ENCODE results near the gene ZNF587B. TPM values are rescaled to one million over a fixed set of nuclear protein-coding genes. Genes with fewer than 3 reads are reported as not detected.
"Not testable (repeated sequence)": the region's sequence is repeated elsewhere in the genome, so short reads cannot be mapped to it uniquely, and the experiment has no call there.

Gene ZNF587B
- total RNA-seq, 1 donor from 2014 or later = 17.9 TPM

- H3K4me1 Mint-ChIP-seq (ENCODE audit: low read depth, unreplicated experiment) = no peaks in the 10 kb centered on the region
- H3K27me3 Mint-ChIP-seq (ENCODE audit: low read depth, unreplicated experiment) = no peaks in the 10 kb centered on the region
- no peaks in the 10 kb centered on the region for H3K9me3 Mint-ChIP-seq (ENCODE audit: unreplicated experiment)
- H3K27ac Mint-ChIP-seq (ENCODE audit: unreplicated experiment) = peak overlapping the region; percentile 2
- peaks cover 25% of the 10 kb centered on the region for H3K79me2 ChIP-seq (ENCODE audit: insufficient read depth, low read length)
- no peak overlapping the region for H2AFZ ChIP-seq (ENCODE audit: low read depth, low read length)
- no peaks in the 10 kb centered on the region for H4K20me1 ChIP-seq (ENCODE audit: insufficient read depth, low read length)
- TF ChIP-seq CTCF (IDR thresholded peaks at IDR 0.05; ENCODE audit: insufficient read depth, low read depth, low read length) = no peak
- no peak for TF ChIP-seq EZH2 (IDR thresholded peaks at IDR 0.05; ENCODE audit: insufficient read depth, low read length)
- no peak overlapping the region for H3K9ac ChIP-seq (ENCODE audit: low read length)
- H3K4me2 ChIP-seq (ENCODE audit: low read length) = no peak overlapping the region
- no peak overlapping the region for H3K4me3 ChIP-seq (ENCODE audit: insufficient read depth, low read depth, low read length)
- peaks cover 14% of the 10 kb centered on the region for H3K9me3 ChIP-seq (ENCODE audit: insufficient read depth, low read depth, low read length)
- no peaks in the 10 kb centered on the region for H3K27me3 ChIP-seq (ENCODE audit: insufficient read depth, low read length)
- FAIRE-seq (no peak), DNase-seq (ENCODE audit: low read depth) (no peak)
- peak overlapping the region; percentile 4 for H3K4me3 Mint-ChIP-seq (ENCODE audit: unreplicated experiment)
- no peaks in the 10 kb centered on the region for H3K4me1 ChIP-seq (ENCODE audit: insufficient read depth, low read length)
- no peak overlapping the region for H3K27ac ChIP-seq (ENCODE audit: low read depth, low read length)
- peaks cover 8% of the 10 kb centered on the region for H3K36me3 ChIP-seq (ENCODE audit: insufficient read depth, low read length)
- peaks cover 41% of the 10 kb centered on the region for H3K36me3 Mint-ChIP-seq (ENCODE audit: low read depth, unreplicated experiment)
Observed at GRCh38 chr19:57788114-57788692, 41.9 kb upstream of the ZNF587B start.

GRCh38 chr19:57789288-57789687 is 40.8 kb upstream of the ZNF587B start:
- H3K79me2 ChIP-seq (ENCODE audit: insufficient read depth, low read length) = peaks cover 33% of the 10 kb centered on the region
- H3K36me3 Mint-ChIP-seq (ENCODE audit: low read depth, unreplicated experiment) = peaks cover 41% of the 10 kb centered on the region
- no peak overlapping the region for H3K27ac Mint-ChIP-seq (ENCODE audit: unreplicated experiment)

GRCh38 chr19:57796580-57796979 is 33.5 kb upstream of the ZNF587B start:
- not testable (repeated sequence) for H3K27ac ChIP-seq (ENCODE audit: low read depth, low read length); H3K9ac ChIP-seq (ENCODE audit: low read length); H3K27ac Mint-ChIP-seq (ENCODE audit: unreplicated experiment); H3K4me1 ChIP-seq (ENCODE audit: insufficient read depth, low read length); FAIRE-seq; H3K4me2 ChIP-seq (ENCODE audit: low read length); H3K27me3 Mint-ChIP-seq (ENCODE audit: low read depth, unreplicated experiment); H3K4me3 Mint-ChIP-seq (ENCODE audit: unreplicated experiment); H3K4me3 ChIP-seq (ENCODE audit: insufficient read depth, low read depth, low read length); H3K27me3 ChIP-seq (ENCODE audit: insufficient read depth, low read length); H3K9me3 Mint-ChIP-seq (ENCODE audit: unreplicated experiment); DNase-seq (ENCODE audit: low read depth); H3K9me3 ChIP-seq (ENCODE audit: insufficient read depth, low read depth, low read length); H3K4me1 Mint-ChIP-seq (ENCODE audit: low read depth, unreplicated experiment); H2AFZ ChIP-seq (ENCODE audit: low read depth, low read length); H4K20me1 ChIP-seq (ENCODE audit: insufficient read depth, low read length)
- Histone ChIP-seq H3K79me2 (ENCODE audit: insufficient read depth, low read length) (peaks cover 39% of the 10 kb centered on the region), H3K36me3 (ENCODE audit: insufficient read depth, low read length) (peaks cover 13% of the 10 kb centered on the region)
- peaks cover 23% of the 10 kb centered on the region for H3K36me3 Mint-ChIP-seq (ENCODE audit: low read depth, unreplicated experiment)

More at GRCh38 chr19:57789288-57789687, 40.8 kb upstream of the ZNF587B start:
- Histone ChIP-seq H3K36me3 (ENCODE audit: insufficient read depth, low read length) (peaks cover 8% of the 10 kb centered on the region), H3K27me3 (ENCODE audit: insufficient read depth, low read length) (no peaks in the 10 kb centered on the region), H4K20me1 (ENCODE audit: insufficient read depth, low read length) (no peaks in the 10 kb centered on the region), H3K27ac (ENCODE audit: low read depth, low read length) (no peak overlapping the region), H3K4me2 (ENCODE audit: low read length) (no peak overlapping the region), H3K4me3 (ENCODE audit: insufficient read depth, low read depth, low read length) (no peak overlapping the region), H2AFZ (ENCODE audit: low read depth, low read length) (no peak overlapping the region), H3K9ac (ENCODE audit: low read length) (no peak overlapping the region), H3K9me3 (ENCODE audit: insufficient read depth, low read depth, low read length) (peaks cover 14% of the 10 kb centered on the region), H3K4me1 (ENCODE audit: insufficient read depth, low read length) (no peaks in the 10 kb centered on the region)
- no peak overlapping the region for H3K4me3 Mint-ChIP-seq (ENCODE audit: unreplicated experiment)
- H3K4me1 Mint-ChIP-seq (ENCODE audit: low read depth, unreplicated experiment) = no peaks in the 10 kb centered on the region
- no peaks in the 10 kb centered on the region for H3K27me3 Mint-ChIP-seq (ENCODE audit: low read depth, unreplicated experiment)
- FAIRE-seq = no peak
- H3K9me3 Mint-ChIP-seq (ENCODE audit: unreplicated experiment) = no peaks in the 10 kb centered on the region
- TF ChIP-seq EZH2 (IDR thresholded peaks at IDR 0.05; ENCODE audit: insufficient read depth, low read length) (no peak), CTCF (IDR thresholded peaks at IDR 0.05; ENCODE audit: insufficient read depth, low read depth, low read length) (no peak)
- no peak for DNase-seq (ENCODE audit: low read depth)

Measured in astrocyte (in vitro differentiated cells and primary cell).